HepG2 (cell line): Measurements from ENCODE around the gene POU2AF2. TPM values are rescaled to one million over a fixed set of nuclear protein-coding genes. Genes with fewer than 3 reads are reported as not detected.

ENCODE experiments used
- ATAC-seq: fragments of 200-7000 bp; cut with Tn5 transposase; 3 replicates; pipeline ENCODE4 v1.9.1; 2020; ENCODE audit warnings: mild to moderate bottlenecking, moderate library complexity
- BruUV-seq: library from RNA; stranded (reverse); fragments of 400-500 nt; replicated peaks from 2 replicates; lab custom pipeline; 2021; lab: Mats Ljungman, UMichigan
- CTCF ChIA-PET: fragments of 300-600 bp; formaldehyde crosslinking; extraction: SDS; loops from one replicate; lab custom pipeline; 2021; ENCODE audit warnings: low total read pairs, inconsistent platforms, low intra/inter-chr PET ratio; lab: Yijun Ruan, JAX
- POLR2A ChIA-PET: fragments of 350-600 bp; sonication (Branson Sonifier 250); formaldehyde crosslinking; loops from one replicate; lab custom pipeline; 2020; ENCODE audit warnings: antibody characterized with exemption, inconsistent platforms; lab: Yijun Ruan, JAX
- DNase-seq: peaks from one replicate; pipeline ENCODE4 v3.0.0-alpha.2; 2015; ENCODE audit warnings: low spot score
- FAIRE-seq: peaks from 3 replicates; lab custom pipeline; 2011; peaks lifted over from hg19 to GRCh38; lab: Jason Lieb, UNC
- H2AFZ ChIP-seq: one replicate; pipeline ENCODE4 v1.6.1; 2011; ENCODE audit warnings: low read length, inconsistent platforms
- H3K27ac ChIP-seq: fragments of 300-600 bp; 3 replicates; pipeline ENCODE4 v1.8.0; 2011; ENCODE audit warnings: mixed run types, mild to moderate bottlenecking, mixed read lengths, low read length, inconsistent platforms; ENCODE audit not compliant: insufficient read depth; ENCODE audit errors: extremely low read length
- H3K27me3 ChIP-seq, 2 experiments: fragments of 200-600 bp in 1 of 2; 2 replicates in 1 of 2; 3 replicates in 1 of 2; pipeline versions ENCODE4 v1.6.0 to v1.8.0; 2011; ENCODE audit warnings: low read length in 2 of 2, mild to moderate bottlenecking in 2 of 2, moderate library complexity in 2 of 2, inconsistent platforms in 1 of 2; ENCODE audit not compliant: insufficient read depth in 2 of 2, control insufficient read depth in 1 of 2
- H3K36me3 ChIP-seq, 2 experiments: fragments of 200-600 bp in 1 of 2; replicated peaks in 1 of 2; 2 replicates in 1 of 2; 3 replicates in 1 of 2; pipeline versions ENCODE4 v1.5.1 to v1.8.0; 2011; ENCODE audit warnings: low read length in 2 of 2, inconsistent platforms in 1 of 2; ENCODE audit not compliant: insufficient read depth in 2 of 2, control insufficient read depth in 1 of 2
- H3K4me1 ChIP-seq: 2 replicates; pipeline ENCODE4 v1.5.1; 2012; ENCODE audit warnings: low read length, inconsistent platforms; ENCODE audit not compliant: insufficient read depth
- H3K4me2 ChIP-seq: 2 replicates; pipeline ENCODE4 v1.6.0; 2011; ENCODE audit warnings: low read depth, low read length, inconsistent platforms
- H3K4me3 ChIP-seq, 3 experiments: fragments of 200-600 bp in 1 of 3; sonication (generic), shearing (Covaris generic) in 1 of 3; replicated peaks in 1 of 3; 2 replicates each; pipeline ENCODE4 v1.5.1; 2011 to 2016; ENCODE audit warnings: low read length in 3 of 3, inconsistent platforms in 2 of 3, low read depth in 2 of 3, mild to moderate bottlenecking in 2 of 3, control low read depth in 1 of 3, mixed read lengths in 1 of 3; ENCODE audit not compliant: insufficient read depth in 1 of 3
- H3K79me2 ChIP-seq: one replicate; pipeline ENCODE4 v1.6.1; 2011; ENCODE audit warnings: low read length, inconsistent platforms; ENCODE audit not compliant: insufficient read depth
- H3K9ac ChIP-seq: 2 replicates; pipeline ENCODE4 v1.6.0; 2011; ENCODE audit warnings: mild to moderate bottlenecking, low read depth, low read length, inconsistent platforms; ENCODE audit not compliant: insufficient read depth
- H3K9me3 ChIP-seq: 2 replicates; pipeline ENCODE4 v1.5.1; 2012; ENCODE audit warnings: mild to moderate bottlenecking, low read length
- H4K20me1 ChIP-seq: 2 replicates; pipeline ENCODE4 v1.6.0; 2011; ENCODE audit warnings: inconsistent platforms, mild to moderate bottlenecking, low read length, moderate library complexity; ENCODE audit not compliant: insufficient read depth
- EZH2 ChIP-seq: conservative IDR thresholded peaks from 2 replicates; pipeline ENCODE4 v1.6.1; 2012; ENCODE audit warnings: mild to moderate bottlenecking, low read depth, low read length, moderate library complexity
- FOXA3 ChIP-seq: IDR thresholded peaks from 2 replicates; pipeline ENCODE4 v1.6.1; 2016; ENCODE audit warnings: missing genetic modification reagents, missing compliant biosample characterization
- GATAD2A ChIP-seq: IDR thresholded peaks from 2 replicates; pipeline ENCODE4 v1.6.1; 2016
- NFKB2 ChIP-seq: sonication (generic); formaldehyde crosslinking; IDR thresholded peaks from 2 replicates; pipeline ENCODE4 v1.4.0; 2020; ENCODE audit warnings: missing genetic modification reagents, borderline replicate concordance
- PRPF4 ChIP-seq: fragments of 200-400 bp; formaldehyde crosslinking; IDR thresholded peaks from 2 replicates; pipeline ENCODE4 v1.6.1; 2016; ENCODE audit warnings: low read length, low read depth; ENCODE audit not compliant: poor library complexity, severe bottlenecking
- REPIN1 ChIP-seq: sonication (generic); formaldehyde crosslinking; IDR thresholded peaks from 2 replicates; pipeline ENCODE4 v1.8.0; 2022; ENCODE audit warnings: missing genetic modification reagents, low read depth, mild to moderate bottlenecking, borderline replicate concordance
- RFX3 ChIP-seq: IDR thresholded peaks from 2 replicates; pipeline ENCODE4 v1.6.1; 2016; ENCODE audit warnings: missing biosample characterization, missing genetic modification reagents
- SMC3 ChIP-seq: IDR thresholded peaks from 2 replicates; pipeline ENCODE4 v1.6.1; 2011; ENCODE audit warnings: low read length, improper control_type of control experiment
- TBX3 ChIP-seq: fragments of 450-650 bp; IDR thresholded peaks from 2 replicates; pipeline ENCODE4 v1.6.1; 2017; ENCODE audit warnings: antibody characterized with exemption, mild to moderate bottlenecking, inconsistent platforms, borderline replicate concordance
- TEAD3 ChIP-seq: optimal IDR thresholded peaks from 2 replicates; pipeline ENCODE3; 2016; ENCODE audit warnings: borderline replicate concordance
- ZMAT3 ChIP-seq: sonication (generic); formaldehyde crosslinking; conservative IDR thresholded peaks from 2 replicates; pipeline ENCODE4 v1.7.0; 2021; ENCODE audit warnings: missing genetic modification reagents
- ZNF251 ChIP-seq: sonication (generic); formaldehyde crosslinking; IDR thresholded peaks from 2 replicates; pipeline ENCODE4 v1.9.0; 2021; ENCODE audit warnings: mild to moderate bottlenecking, missing genetic modification reagents
- ZNF577 ChIP-seq: sonication (generic); formaldehyde crosslinking; IDR thresholded peaks from 2 replicates; pipeline ENCODE4 v1.4.0; 2020; ENCODE audit warnings: mild to moderate bottlenecking, low read depth, missing genetic modification reagents, borderline replicate concordance
- ZNF672 ChIP-seq: sonication (generic); formaldehyde crosslinking; IDR thresholded peaks from 2 replicates; pipeline ENCODE4 v1.8.1; 2022; ENCODE audit warnings: missing genetic modification reagents
- WGBS: methylation state at CpG from one replicate; pipeline ENCODE4 v1.1.6; 2017; ENCODE audit warnings: low lambda C conversion rate; 5-methylcytosine and 5-hydroxymethylcytosine counted together
- in situ Hi-C: cut with HindIII; loops from 2 replicates; pipeline ENCODE4 v1.10.0; 2017; ENCODE audit warnings: low pct_unique_long_range_greater_than_20kb; ENCODE audit not compliant: extremely low pct_ligation_motif_present
- intact Hi-C: fragments of 100-400 bp; cut with micrococcal nuclease; formaldehyde crosslinking; loops from one replicate; pipeline ENCODE4 v1.10.0; 2022; ENCODE audit not compliant: unreplicated experiment
- polyA plus RNA-seq, 8 experiments: library from polyadenylated mRNA; depleted of rRNA in 3 of 8; stranded (reverse) in 7 of 8; unstranded in 1 of 8; fragments of >200 nt; fragmentation: Illumina TruSeq in 4 of 8; extraction: Trizol in 4 of 8; gene quantifications; 2 replicates each; pipeline versions ENCODE4 v1.2.1 to v1.2.3, GENCODE V29; 2011 to 2016; ENCODE audit warnings: low read depth in 4 of 8, missing spikeins in 1 of 8, mixed read lengths in 1 of 8; ENCODE audit not compliant: insufficient read depth in 1 of 8
- total RNA-seq, 5 experiments: library from RNA; depleted of rRNA; stranded (reverse); fragments of >200 nt; fragmentation: Illumina TruSeq; extraction: Trizol; gene quantifications; 2 replicates each; pipeline ENCODE4 v1.2.3, GENCODE V29; 2016; ENCODE audit warnings: low read depth in 1 of 5
- TF ChIP-seq, protein P1 (sequence below), 2 experiments: IDR thresholded peaks; 2 replicates each; pipeline ENCODE4 v1.6.1; 2011 to 2012; ENCODE audit warnings: low read length in 2 of 2, borderline replicate concordance in 1 of 2, low read depth in 1 of 2, mild to moderate bottlenecking in 1 of 2, moderate library complexity in 1 of 2
- TF ChIP-seq, protein P2 (sequence below): sonication (generic); formaldehyde crosslinking; IDR thresholded peaks from 2 replicates; pipeline ENCODE4 v1.5.0; 2020; ENCODE audit warnings: missing genetic modification reagents, mild to moderate bottlenecking, borderline replicate concordance
- TF ChIP-seq, protein P3 (sequence below): sonication (generic); formaldehyde crosslinking; IDR thresholded peaks from 2 replicates; pipeline ENCODE4 v1.4.0; 2020; ENCODE audit warnings: missing genetic modification reagents

POU2AF2 gene
- total and polyA plus RNA-seq, 2 of the 13 experiments (the other 11 are each of a cell fraction or from before 2014, with no cell fraction given), result 0.11 TPM; not detected in 1

DNA sequence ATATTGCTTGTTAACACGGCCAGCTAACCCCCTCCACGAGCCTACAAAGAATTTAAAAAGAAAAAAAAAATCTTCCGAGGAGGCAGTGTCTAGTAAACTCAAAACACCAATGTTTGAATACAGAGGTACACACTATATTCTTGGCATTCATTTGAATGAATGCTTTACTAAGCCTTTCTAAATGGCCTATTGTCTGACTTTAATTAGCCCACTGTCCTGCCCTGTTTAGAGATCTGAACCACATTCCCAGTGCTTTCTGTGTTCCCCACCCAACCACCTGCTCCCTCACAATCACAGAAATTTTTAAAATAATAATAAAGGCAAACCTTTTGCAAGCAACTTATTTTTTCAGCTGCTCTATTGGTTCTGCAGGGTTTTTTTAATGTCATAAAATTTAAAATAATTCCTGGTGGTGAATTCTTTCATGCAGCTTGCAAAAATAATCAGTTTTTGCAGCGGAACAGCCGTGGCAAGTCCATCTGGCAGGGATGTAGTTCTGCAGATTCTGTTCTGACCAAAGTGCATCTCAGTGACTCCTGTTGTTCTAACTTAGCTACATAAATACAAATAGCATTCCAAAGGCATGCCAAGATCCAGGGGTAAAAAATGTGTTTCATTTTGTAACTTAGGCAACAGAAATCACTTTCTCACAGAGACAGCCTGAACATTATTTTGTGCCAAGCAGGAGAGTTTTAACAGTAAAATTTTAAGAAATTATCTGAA, 23.8 kb downstream of the POU2AF2 start:
- H4K20me1 ChIP-seq, result no peaks in the 10 kb centered on the region
- no peaks in the 10 kb centered on the region; a peak in 1 of 5 replicates for H3K27me3 ChIP-seq
- no peaks in the 10 kb centered on the region for H3K79me2 ChIP-seq
- FAIRE-seq (peak; percentile 34), ATAC-seq (peak; percentile 98), DNase-seq (peak; percentile 81)
- intact Hi-C loops, result no loop called here
- ChIA-PET CTCF (no interaction called here), POLR2A (no interaction called here)
- in situ Hi-C loops, result no loop called here
- H3K4me2 ChIP-seq, result peak overlapping the region; percentile 41
- WGBS, result 8% methylated on average over 5 of the region's 5 CpGs
- peak overlapping the region; percentile 13; the same call in 1 of the 2 replicates for H3K9ac ChIP-seq
- no peaks in the 10 kb centered on the region for H3K9me3 ChIP-seq
- BruUV-seq, result no TSS peak
- peaks cover 35% of the 10 kb centered on the region for H3K4me1 ChIP-seq
- H2AFZ ChIP-seq, result no peak overlapping the region
- peak overlapping the region in 1 of 3 experiments; percentile 5; a peak in 1 of 6 replicates for H3K4me3 ChIP-seq
- H3K27ac ChIP-seq, result peak overlapping the region; percentile 63
- no peaks in the 10 kb centered on the region for H3K36me3 ChIP-seq
- TF ChIP-seq SMC3, result no peak
- TF ChIP-seq RFX3 (CRISPR knock-in tag), result 0 out of 2 replicates have a peak, but pooled peaks have one; percentile 52
- no peak for TF ChIP-seq NFKB2 (CRISPR knock-in tag)
- TF ChIP-seq FOXA3 (CRISPR knock-in tag), result 0 out of 2 replicates have a peak, but pooled peaks have one; percentile 27
- TF ChIP-seq, protein P1, sequence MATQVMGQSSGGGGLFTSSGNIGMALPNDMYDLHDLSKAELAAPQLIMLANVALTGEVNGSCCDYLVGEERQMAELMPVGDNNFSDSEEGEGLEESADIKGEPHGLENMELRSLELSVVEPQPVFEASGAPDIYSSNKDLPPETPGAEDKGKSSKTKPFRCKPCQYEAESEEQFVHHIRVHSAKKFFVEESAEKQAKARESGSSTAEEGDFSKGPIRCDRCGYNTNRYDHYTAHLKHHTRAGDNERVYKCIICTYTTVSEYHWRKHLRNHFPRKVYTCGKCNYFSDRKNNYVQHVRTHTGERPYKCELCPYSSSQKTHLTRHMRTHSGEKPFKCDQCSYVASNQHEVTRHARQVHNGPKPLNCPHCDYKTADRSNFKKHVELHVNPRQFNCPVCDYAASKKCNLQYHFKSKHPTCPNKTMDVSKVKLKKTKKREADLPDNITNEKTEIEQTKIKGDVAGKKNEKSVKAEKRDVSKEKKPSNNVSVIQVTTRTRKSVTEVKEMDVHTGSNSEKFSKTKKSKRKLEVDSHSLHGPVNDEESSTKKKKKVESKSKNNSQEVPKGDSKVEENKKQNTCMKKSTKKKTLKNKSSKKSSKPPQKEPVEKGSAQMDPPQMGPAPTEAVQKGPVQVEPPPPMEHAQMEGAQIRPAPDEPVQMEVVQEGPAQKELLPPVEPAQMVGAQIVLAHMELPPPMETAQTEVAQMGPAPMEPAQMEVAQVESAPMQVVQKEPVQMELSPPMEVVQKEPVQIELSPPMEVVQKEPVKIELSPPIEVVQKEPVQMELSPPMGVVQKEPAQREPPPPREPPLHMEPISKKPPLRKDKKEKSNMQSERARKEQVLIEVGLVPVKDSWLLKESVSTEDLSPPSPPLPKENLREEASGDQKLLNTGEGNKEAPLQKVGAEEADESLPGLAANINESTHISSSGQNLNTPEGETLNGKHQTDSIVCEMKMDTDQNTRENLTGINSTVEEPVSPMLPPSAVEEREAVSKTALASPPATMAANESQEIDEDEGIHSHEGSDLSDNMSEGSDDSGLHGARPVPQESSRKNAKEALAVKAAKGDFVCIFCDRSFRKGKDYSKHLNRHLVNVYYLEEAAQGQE (IDR thresholded peaks at IDR 0.05; ENCODE audit: borderline replicate concordance in 1 of 2, low read depth in 1 of 2, low read length in 2 of 2), result no peak
- TF ChIP-seq, protein P2, sequence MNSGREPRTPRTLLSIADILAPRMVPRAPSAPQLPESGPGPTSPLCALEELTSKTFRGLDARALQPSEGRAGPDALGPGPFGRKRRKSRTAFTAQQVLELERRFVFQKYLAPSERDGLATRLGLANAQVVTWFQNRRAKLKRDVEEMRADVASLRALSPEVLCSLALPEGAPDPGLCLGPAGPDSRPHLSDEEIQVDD, result no peak
- no peak for TF ChIP-seq ZMAT3
- no peak for TF ChIP-seq EZH2
- no peak for TF ChIP-seq ZNF251 (CRISPR knock-in tag)
- no peak for TF ChIP-seq ZNF672 (CRISPR knock-in tag)
- TF ChIP-seq PRPF4, result no peak
- peak; percentile 35; the same call in 1 of the 2 replicates for TF ChIP-seq GATAD2A (CRISPR knock-in tag)
- peak; percentile 95 for TF ChIP-seq TEAD3
- no peak for TF ChIP-seq REPIN1 (CRISPR knock-in tag)
- no peak for TF ChIP-seq ZNF577 (CRISPR knock-in tag)
- TF ChIP-seq, protein P3, sequence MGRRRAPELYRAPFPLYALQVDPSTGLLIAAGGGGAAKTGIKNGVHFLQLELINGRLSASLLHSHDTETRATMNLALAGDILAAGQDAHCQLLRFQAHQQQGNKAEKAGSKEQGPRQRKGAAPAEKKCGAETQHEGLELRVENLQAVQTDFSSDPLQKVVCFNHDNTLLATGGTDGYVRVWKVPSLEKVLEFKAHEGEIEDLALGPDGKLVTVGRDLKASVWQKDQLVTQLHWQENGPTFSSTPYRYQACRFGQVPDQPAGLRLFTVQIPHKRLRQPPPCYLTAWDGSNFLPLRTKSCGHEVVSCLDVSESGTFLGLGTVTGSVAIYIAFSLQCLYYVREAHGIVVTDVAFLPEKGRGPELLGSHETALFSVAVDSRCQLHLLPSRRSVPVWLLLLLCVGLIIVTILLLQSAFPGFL, result no peak
- TF ChIP-seq TBX3, result no peak
